Body of pancreas (tissue), 4 donors: ENCODE measurements around the gene TMEM174.

Source experiments
- CTCF ChIP-seq, 7 experiments: fragments of 450-650 bp in 4 of 7; fragments of 200-600 bp in 3 of 7; sonication (generic) in 3 of 7; IDR thresholded peaks; one replicate each; pipeline ENCODE4 v1.5.1; 2016 to 2019; ENCODE audit warnings: antibody characterized with exemption in 7 of 7
- POLR2A ChIP-seq, 3 donors: fragments of 450-650 bp; IDR thresholded peaks; one replicate each; pipeline ENCODE4 v1.6.1; 2016; ENCODE audit warnings: antibody characterized with exemption in 3 of 3, mild to moderate bottlenecking in 2 of 3

GRCh38 chr5:73204332-73204731 is 31.3 kb downstream of the TMEM174 start:
- TF ChIP-seq CTCF (IDR thresholded peaks at IDR 0.05) (no peak), POLR2A (IDR thresholded peaks at IDR 0.05) (no peak)
